SU-DHL-6 (cell line): ENCODE results near the gene VARS2.

Source experiments
- EZH2phosphoT487 ChIP-seq: fragments of 200-600 bp; sonication (generic), shearing (Covaris generic); conservative IDR thresholded peaks from 2 replicates; pipeline ENCODE4 v1.6.1; 2018; ENCODE audit warnings: mild to moderate bottlenecking, antibody characterized with exemption, low read length, moderate library complexity, mixed read lengths
- TF ChIP-seq, protein P1 (sequence below): fragments of 200-600 bp; sonication (generic); IDR thresholded peaks from one replicate; pipeline ENCODE4 v1.5.1; 2017; ENCODE audit warnings: antibody characterized with exemption, mild to moderate bottlenecking, low read length, moderate library complexity; ENCODE audit not compliant: insufficient read depth, poor library complexity, severe bottlenecking

DNA sequence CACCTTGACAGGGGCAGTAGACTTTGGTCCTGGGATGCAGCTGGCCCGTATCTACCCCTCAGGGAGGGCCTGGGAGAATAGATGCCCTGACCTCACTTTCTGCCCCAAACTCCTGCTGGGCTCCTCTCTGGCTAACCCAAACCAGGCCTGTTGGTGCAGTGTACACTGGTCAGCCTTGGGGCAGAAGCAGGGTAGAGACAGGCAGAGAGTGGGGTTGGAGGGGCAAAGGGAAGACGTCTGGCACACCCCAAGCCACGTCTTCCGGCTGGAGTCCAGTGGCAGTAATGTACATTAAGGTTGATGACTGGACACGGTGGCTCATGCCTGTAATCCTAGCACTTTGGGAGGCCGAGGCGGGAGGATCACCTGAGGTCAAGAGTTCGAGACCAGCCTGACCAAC, 20.4 kb upstream of the VARS2 start:
- TF ChIP-seq, protein P1, sequence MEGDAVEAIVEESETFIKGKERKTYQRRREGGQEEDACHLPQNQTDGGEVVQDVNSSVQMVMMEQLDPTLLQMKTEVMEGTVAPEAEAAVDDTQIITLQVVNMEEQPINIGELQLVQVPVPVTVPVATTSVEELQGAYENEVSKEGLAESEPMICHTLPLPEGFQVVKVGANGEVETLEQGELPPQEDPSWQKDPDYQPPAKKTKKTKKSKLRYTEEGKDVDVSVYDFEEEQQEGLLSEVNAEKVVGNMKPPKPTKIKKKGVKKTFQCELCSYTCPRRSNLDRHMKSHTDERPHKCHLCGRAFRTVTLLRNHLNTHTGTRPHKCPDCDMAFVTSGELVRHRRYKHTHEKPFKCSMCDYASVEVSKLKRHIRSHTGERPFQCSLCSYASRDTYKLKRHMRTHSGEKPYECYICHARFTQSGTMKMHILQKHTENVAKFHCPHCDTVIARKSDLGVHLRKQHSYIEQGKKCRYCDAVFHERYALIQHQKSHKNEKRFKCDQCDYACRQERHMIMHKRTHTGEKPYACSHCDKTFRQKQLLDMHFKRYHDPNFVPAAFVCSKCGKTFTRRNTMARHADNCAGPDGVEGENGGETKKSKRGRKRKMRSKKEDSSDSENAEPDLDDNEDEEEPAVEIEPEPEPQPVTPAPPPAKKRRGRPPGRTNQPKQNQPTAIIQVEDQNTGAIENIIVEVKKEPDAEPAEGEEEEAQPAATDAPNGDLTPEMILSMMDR = no peak
- no peak for TF ChIP-seq EZH2phosphoT487
